Measurements from ENCODE around the gene TRAPPC3. TPM values are rescaled to one million over a fixed set of nuclear protein-coding genes. Genes with fewer than 3 reads are reported as not detected.
"Not testable (repeated sequence)": the region's sequence is repeated elsewhere in the genome, so short reads cannot be mapped to it uniquely, and the experiment has no call there.

The TRAPPC3 gene
- 74.2 and 74.4 TPM in 2 replicates for total RNA-seq

DNA sequence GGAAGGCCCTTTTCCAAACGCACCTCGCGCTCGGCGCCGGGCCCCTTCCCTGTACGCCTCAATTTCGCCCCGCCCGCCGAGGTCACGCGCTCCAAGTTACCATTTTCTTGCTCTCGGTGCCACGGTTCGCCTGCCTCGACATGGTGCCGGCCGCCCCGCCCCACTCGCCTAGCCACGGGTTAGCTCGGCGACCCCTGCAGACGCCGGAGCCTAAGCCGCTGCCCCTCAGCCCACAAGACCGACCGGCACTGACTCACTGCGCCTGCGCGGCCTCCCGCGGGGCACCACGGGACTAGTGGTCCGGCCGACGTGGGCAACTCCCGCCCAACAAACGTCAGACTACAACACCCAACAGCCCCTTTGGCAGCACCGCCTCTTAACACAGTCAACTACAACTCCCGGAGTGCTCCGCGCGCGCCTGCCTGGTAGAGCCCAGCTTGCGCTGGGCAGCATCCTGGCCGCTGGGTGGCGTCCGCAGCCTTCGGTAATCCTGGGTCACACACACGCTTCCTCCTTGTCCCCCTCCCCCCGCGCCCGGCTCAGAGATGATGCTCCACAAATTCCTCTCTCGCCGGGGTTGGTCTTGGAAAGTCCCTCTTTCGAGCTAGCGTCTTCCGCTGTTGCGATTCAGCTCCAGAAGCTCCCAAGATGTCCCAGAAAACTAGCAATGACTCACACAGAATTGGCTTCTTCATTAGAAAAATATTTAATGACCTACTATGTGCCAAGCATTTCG lies at the start of gene TRAPPC3:
Gene TRAPPC3 (minus strand): TSS at position 250 of the 736 bp plus-strand sequence. CDS start 108 bp downstream, at position 142.
- peak within 1 kb of the TSS; percentile 92 for H3K4me3 Mint-ChIP-seq
- H3K27ac Mint-ChIP-seq = peak within 1 kb of the TSS; percentile 99
- no peaks in the 10 kb centered on the region for H3K27me3 Mint-ChIP-seq (ENCODE audit: insufficient read depth)
- peak; percentile 99 for DNase-seq (ENCODE audit: low spot score)
- H3K4me1 Mint-ChIP-seq (ENCODE audit: low read depth) = peaks cover 68% of the 10 kb centered on the region
- no peaks in the 10 kb centered on the region for H3K9me3 Mint-ChIP-seq
- intact Hi-C loops (cut with micrococcal nuclease) = loop anchor here (1.0 to 5.0 kb wide), 16 partner anchors 8 to 1543 kb away; partner anchors contain the start of genes ADPRS, AGO1, AGO3 and CDCA8
- peaks cover 13% of the 10 kb centered on the region for H3K36me3 Mint-ChIP-seq (ENCODE audit: low read depth)

GRCh38 chr1:36198641-36199040 lies 49.4 kb upstream of the TRAPPC3 start:
- no peak for DNase-seq (ENCODE audit: low spot score)
- H3K36me3 Mint-ChIP-seq (ENCODE audit: low read depth) = no peaks in the 10 kb centered on the region
- H3K4me1 Mint-ChIP-seq (ENCODE audit: low read depth) = no peaks in the 10 kb centered on the region
- H3K4me3 Mint-ChIP-seq = no peak overlapping the region
- no peaks in the 10 kb centered on the region for H3K9me3 Mint-ChIP-seq
- H3K27ac Mint-ChIP-seq = no peak overlapping the region
- intact Hi-C loops (cut with micrococcal nuclease) = no loop called here
- H3K27me3 Mint-ChIP-seq (ENCODE audit: insufficient read depth) = no peaks in the 10 kb centered on the region

GRCh38 chr1:36196805-36197204 lies 47.5 kb upstream of the TRAPPC3 start:
- H3K9me3 Mint-ChIP-seq; H3K36me3 Mint-ChIP-seq (ENCODE audit: low read depth); H3K27ac Mint-ChIP-seq; H3K4me3 Mint-ChIP-seq; DNase-seq (ENCODE audit: low spot score); intact Hi-C loops (cut with micrococcal nuclease); H3K27me3 Mint-ChIP-seq (ENCODE audit: insufficient read depth); H3K4me1 Mint-ChIP-seq (ENCODE audit: low read depth): not testable (repeated sequence)

- Mint-ChIP-seq H3K27ac (peak overlapping the region; percentile 88), H3K4me3 (no peak overlapping the region), H3K9me3 (no peaks in the 10 kb centered on the region), H3K36me3 (ENCODE audit: low read depth) (peaks cover 4% of the 10 kb centered on the region), H3K4me1 (ENCODE audit: low read depth) (peaks cover 6% of the 10 kb centered on the region), H3K27me3 (ENCODE audit: insufficient read depth) (no peaks in the 10 kb centered on the region)
- intact Hi-C loops (cut with micrococcal nuclease) = loop anchor here (1.0 kb wide), 4 partner anchors 36 to 97 kb away; partner anchors contain the start of genes THRAP3 and TRAPPC3
- peak; percentile 76 for DNase-seq (ENCODE audit: low spot score)
Measured at GRCh38 chr1:36187800-36188593, 38.7 kb upstream of the TRAPPC3 start.

GRCh38 chr1:36183309-36183856 lies 34.1 kb upstream of the TRAPPC3 start:
- H3K36me3 Mint-ChIP-seq (ENCODE audit: low read depth) = peaks cover 22% of the 10 kb centered on the region
- intact Hi-C loops (cut with micrococcal nuclease) = no loop called here
- peak overlapping the region; percentile 30 for H3K27ac Mint-ChIP-seq
- peaks cover 6% of the 10 kb centered on the region for H3K4me1 Mint-ChIP-seq (ENCODE audit: low read depth)
- no peak for DNase-seq (ENCODE audit: low spot score)
- no peaks in the 10 kb centered on the region for H3K27me3 Mint-ChIP-seq (ENCODE audit: insufficient read depth)
- no peaks in the 10 kb centered on the region for H3K9me3 Mint-ChIP-seq
- H3K4me3 Mint-ChIP-seq = no peak overlapping the region

DNA sequence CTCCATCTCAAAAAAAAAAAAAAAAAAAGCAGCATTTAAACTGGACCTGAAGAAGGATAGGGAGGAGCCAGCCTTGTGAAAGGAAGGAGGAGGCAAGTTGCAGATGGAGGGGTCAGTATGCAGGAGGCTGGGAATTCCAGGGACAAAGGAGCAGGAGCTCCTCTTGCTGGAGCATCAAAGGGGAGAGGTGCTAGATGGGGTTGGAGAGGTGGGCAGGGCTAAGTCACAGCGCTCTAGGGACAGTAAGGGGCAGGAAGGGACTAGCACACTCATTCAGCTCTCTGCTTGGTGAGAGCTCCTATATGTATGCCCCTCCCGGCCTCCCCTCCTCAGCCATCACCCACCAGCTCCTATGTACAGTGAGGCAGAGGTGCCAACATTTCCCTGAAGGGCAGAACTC lies 33.4 kb upstream of the TRAPPC3 start:
- no peaks in the 10 kb centered on the region for H3K27me3 Mint-ChIP-seq (ENCODE audit: insufficient read depth)
- no peaks in the 10 kb centered on the region for H3K9me3 Mint-ChIP-seq
- no peak overlapping the region for H3K27ac Mint-ChIP-seq
- no peak overlapping the region for H3K4me3 Mint-ChIP-seq
- peaks cover 22% of the 10 kb centered on the region for H3K36me3 Mint-ChIP-seq (ENCODE audit: low read depth)
- no peaks in the 10 kb centered on the region for H3K4me1 Mint-ChIP-seq (ENCODE audit: low read depth)
- intact Hi-C loops (cut with micrococcal nuclease) = no loop called here
- DNase-seq (ENCODE audit: low spot score) = no peak

DNA sequence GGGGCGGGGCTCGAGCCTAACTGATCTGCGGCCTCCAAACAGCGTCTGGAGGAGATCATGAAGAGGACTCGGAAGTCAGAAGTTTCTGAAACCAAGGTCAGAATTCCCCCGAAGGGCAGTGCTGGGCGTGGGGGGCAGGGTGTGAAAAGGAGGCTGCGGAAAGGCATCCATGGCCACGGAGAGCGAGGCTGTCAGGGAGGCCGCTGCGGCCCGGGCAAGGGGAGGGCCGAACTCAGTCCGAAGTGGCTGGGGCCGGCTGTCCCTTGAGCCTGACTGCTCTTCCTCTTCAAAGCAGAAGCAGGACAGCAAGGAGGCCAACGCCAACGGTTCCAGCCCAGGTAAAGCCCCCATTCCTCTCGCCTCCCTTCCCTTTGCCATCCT lies 29.9 kb upstream of the TRAPPC3 start:
- Mint-ChIP-seq H3K27me3 (ENCODE audit: insufficient read depth) (no peaks in the 10 kb centered on the region), H3K27ac (no peak overlapping the region), H3K4me1 (ENCODE audit: low read depth) (no peaks in the 10 kb centered on the region), H3K36me3 (ENCODE audit: low read depth) (peaks cover 29% of the 10 kb centered on the region), H3K4me3 (no peak overlapping the region), H3K9me3 (no peaks in the 10 kb centered on the region)
- intact Hi-C loops (cut with micrococcal nuclease) = no loop called here
- no peak for DNase-seq (ENCODE audit: low spot score)

DNA sequence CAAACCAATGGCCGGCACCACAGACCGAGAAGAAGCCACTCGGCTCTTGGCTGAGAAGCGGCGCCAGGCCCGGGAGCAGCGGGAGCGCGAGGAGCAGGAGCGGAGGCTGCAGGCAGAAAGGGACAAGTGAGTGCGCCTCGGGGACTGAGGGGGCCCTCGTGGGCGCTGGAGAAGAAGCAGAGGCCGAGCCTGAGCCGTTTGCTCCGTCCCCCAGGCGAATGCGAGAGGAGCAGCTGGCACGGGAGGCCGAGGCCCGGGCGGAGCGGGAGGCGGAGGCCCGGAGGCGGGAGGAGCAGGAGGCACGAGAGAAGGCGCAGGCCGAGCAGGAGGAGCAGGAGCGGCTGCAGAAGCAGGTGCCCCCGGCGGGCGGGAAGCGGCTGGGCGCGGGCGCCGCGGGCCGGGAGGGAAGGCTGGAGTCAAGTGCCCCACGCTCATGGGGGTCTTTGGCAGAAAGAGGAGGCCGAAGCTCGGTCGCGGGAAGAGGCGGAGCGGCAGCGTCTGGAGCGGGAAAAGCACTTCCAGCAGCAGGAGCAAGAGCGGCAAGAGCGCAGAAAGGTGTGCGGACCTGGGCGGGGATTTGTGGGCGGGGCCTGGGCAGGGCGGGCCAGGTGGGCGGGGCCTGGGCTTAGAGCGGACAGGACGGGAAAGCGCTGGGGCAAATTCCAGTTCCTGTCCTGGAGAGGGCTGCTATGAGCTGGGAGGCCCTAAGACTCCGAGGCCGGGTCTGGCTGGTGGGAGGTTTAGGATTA lies 29.4 kb upstream of the TRAPPC3 start:
- intact Hi-C loops (cut with micrococcal nuclease) = no loop called here
- peaks cover 3% of the 10 kb centered on the region for H3K4me1 Mint-ChIP-seq (ENCODE audit: low read depth)
- H3K27ac Mint-ChIP-seq = no peak overlapping the region
- no peak for DNase-seq (ENCODE audit: low spot score)
- peaks cover 35% of the 10 kb centered on the region for H3K36me3 Mint-ChIP-seq (ENCODE audit: low read depth)
- H3K9me3 Mint-ChIP-seq = no peaks in the 10 kb centered on the region
- H3K4me3 Mint-ChIP-seq = no peak overlapping the region
- H3K27me3 Mint-ChIP-seq (ENCODE audit: insufficient read depth) = no peaks in the 10 kb centered on the region

GRCh38 chr1:36177589-36178431 lies 28.5 kb upstream of the TRAPPC3 start:
- Mint-ChIP-seq H3K9me3 (no peaks in the 10 kb centered on the region), H3K4me1 (ENCODE audit: low read depth) (peaks cover 4% of the 10 kb centered on the region), H3K27ac (no peak overlapping the region), H3K27me3 (ENCODE audit: insufficient read depth) (no peaks in the 10 kb centered on the region), H3K36me3 (ENCODE audit: low read depth) (peaks cover 37% of the 10 kb centered on the region), H3K4me3 (no peak overlapping the region)
- no peak for DNase-seq (ENCODE audit: low spot score)
- intact Hi-C loops (cut with micrococcal nuclease) = no loop called here

GRCh38 chr1:36176106-36176949 lies 27.0 kb upstream of the TRAPPC3 start:
- peaks cover 39% of the 10 kb centered on the region for H3K36me3 Mint-ChIP-seq (ENCODE audit: low read depth)
- no peak overlapping the region for H3K4me3 Mint-ChIP-seq
- H3K27me3 Mint-ChIP-seq (ENCODE audit: insufficient read depth) = no peaks in the 10 kb centered on the region
- no peak overlapping the region for H3K27ac Mint-ChIP-seq
- no peaks in the 10 kb centered on the region for H3K9me3 Mint-ChIP-seq
- peaks cover 4% of the 10 kb centered on the region for H3K4me1 Mint-ChIP-seq (ENCODE audit: low read depth)
- intact Hi-C loops (cut with micrococcal nuclease) = no loop called here
- no peak for DNase-seq (ENCODE audit: low spot score)

Measured in activated T-helper 1 cell treated with anti-CD3 and anti-CD28 coated beads, Interleukin-12 subunit alpha, Interleukin-12 subunit beta, Interleukin-2, Interleukin-4 antibody, amounts not matched to agents 30 ng/mL and 10 ng/mL and 1 ng/mL, durations not matched to agents 14 hours and 24 hours and 36 hours (primary cell).